HEK293T (cell line): ENCODE results near the gene AMELX.

Experiments
- ARNT ChIP-seq: fragments of 450-650 bp; IDR thresholded peaks from 2 replicates; pipeline ENCODE4 v1.6.1; 2017; ENCODE audit warnings: mild to moderate bottlenecking
- BHLHE40 ChIP-seq: fragments of 450-650 bp; IDR thresholded peaks from 2 replicates; pipeline ENCODE4 v1.6.1; 2016; ENCODE audit warnings: mild to moderate bottlenecking, moderate library complexity, borderline replicate concordance
- CTBP1 ChIP-seq: fragments of 450-650 bp; IDR thresholded peaks from 2 replicates; pipeline ENCODE4 v1.6.1; 2016; ENCODE audit warnings: borderline replicate concordance
- FOXA1 ChIP-seq: fragments of 450-650 bp; IDR thresholded peaks from 2 replicates; pipeline ENCODE4 v1.6.1; 2016; ENCODE audit warnings: mild to moderate bottlenecking
- FOXM1 ChIP-seq: fragments of 450-650 bp; IDR thresholded peaks from 2 replicates; pipeline ENCODE4 v1.6.1; 2017; ENCODE audit warnings: mild to moderate bottlenecking, borderline replicate concordance
- HDGF ChIP-seq: fragments of 450-650 bp; IDR thresholded peaks from 2 replicates; pipeline ENCODE4 v1.6.1; 2017; ENCODE audit warnings: antibody characterized with exemption, borderline replicate concordance
- L3MBTL2 ChIP-seq: fragments of 450-650 bp; conservative IDR thresholded peaks from 2 replicates; pipeline ENCODE4 v1.6.1; 2016; ENCODE audit warnings: mild to moderate bottlenecking
- LEF1 ChIP-seq: fragments of 450-650 bp; IDR thresholded peaks from 2 replicates; pipeline ENCODE4 v1.6.1; 2017; ENCODE audit warnings: mild to moderate bottlenecking, borderline replicate concordance
- NFRKB ChIP-seq: fragments of 450-650 bp; IDR thresholded peaks from 2 replicates; pipeline ENCODE4 v1.6.1; 2016; ENCODE audit warnings: mild to moderate bottlenecking, moderate library complexity
- SP1 ChIP-seq: fragments of 450-650 bp; IDR thresholded peaks from 2 replicates; pipeline ENCODE4 v1.6.1; 2017
- SUZ12 ChIP-seq: fragments of 450-650 bp; IDR thresholded peaks from 2 replicates; pipeline ENCODE4 v1.6.1; 2016; ENCODE audit warnings: mild to moderate bottlenecking
- TARDBP ChIP-seq: fragments of 450-650 bp; IDR thresholded peaks from 2 replicates; pipeline ENCODE4 v1.6.1; 2016

DNA sequence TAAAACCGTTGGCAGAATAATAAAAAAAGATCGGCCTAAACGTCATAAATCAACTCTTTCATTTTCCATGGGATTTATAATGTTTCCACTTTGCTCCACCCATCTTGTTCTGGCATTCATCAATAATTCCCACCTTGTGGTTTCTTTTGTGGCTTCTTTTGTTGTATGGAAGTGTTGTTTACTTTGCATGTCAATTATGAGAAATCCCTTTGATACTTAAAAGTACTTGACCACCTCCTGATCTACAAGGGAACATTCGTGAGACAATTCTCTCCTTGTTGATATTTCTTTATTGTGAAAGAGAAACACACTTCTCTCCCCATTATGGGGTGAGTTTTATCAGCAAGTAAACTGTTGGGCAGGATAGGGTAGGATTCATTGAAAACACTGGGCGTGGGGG, 2.8 kb downstream of the AMELX start:
- TF ChIP-seq FOXM1 = no peak
- TF ChIP-seq HDGF = no peak
- no peak for TF ChIP-seq SUZ12
- TF ChIP-seq TARDBP = no peak
- no peak for TF ChIP-seq SP1
- TF ChIP-seq LEF1 = no peak
- no peak for TF ChIP-seq CTBP1
- TF ChIP-seq BHLHE40 = no peak
- TF ChIP-seq FOXA1 = no peak
- no peak for TF ChIP-seq ARNT
- no peak for TF ChIP-seq L3MBTL2
- no peak for TF ChIP-seq NFRKB
